Testis (tissue), 3 donors: ENCODE results near the gene METTL16. TPM values are rescaled to one million over a fixed set of nuclear protein-coding genes. Genes with fewer than 3 reads are reported as not detected.
"Not testable (repeated sequence)": the region's sequence is repeated elsewhere in the genome, so short reads cannot be mapped to it uniquely, and the experiment has no call there.

ENCODE experiments used
- DNase-seq: peaks from one replicate; pipeline ENCODE4 v3.0.0-alpha.2; 2019
- H3K27ac ChIP-seq, 2 donors: fragments of 200-600 bp; sonication (generic); one replicate each; pipeline ENCODE4 v1.5.1; 2019
- H3K27me3 ChIP-seq: fragments of 200-600 bp; sonication (generic); one replicate; pipeline ENCODE4 v1.5.1; 2019
- H3K36me3 ChIP-seq: fragments of 200-600 bp; sonication (generic); one replicate; pipeline ENCODE4 v1.5.1; 2017; ENCODE audit warnings: low read depth; ENCODE audit errors: missing control alignments
- H3K4me1 ChIP-seq: fragments of 200-600 bp; sonication (generic); one replicate; pipeline ENCODE4 v1.5.1; 2019
- H3K4me3 ChIP-seq, 2 donors: fragments of 200-600 bp; sonication (generic); one replicate each; pipeline ENCODE4 v1.5.1; 2017 to 2019
- H3K9me3 ChIP-seq: fragments of 200-600 bp; sonication (generic); one replicate; pipeline ENCODE4 v1.5.1; 2017
- POLR2A ChIP-seq: fragments of 450-650 bp; IDR thresholded peaks from one replicate; pipeline ENCODE4 v1.6.1; 2017; ENCODE audit warnings: antibody characterized with exemption, mild to moderate bottlenecking, moderate library complexity
- WGBS, 2 donors: methylation state at CpG; one replicate each; pipeline ENCODE4 v1.1.5; 2018; 5-methylcytosine and 5-hydroxymethylcytosine counted together
- intact Hi-C: fragments of 100-400 bp; cut with DNase I; formaldehyde crosslinking; loops from one replicate; pipeline ENCODE4 v1.15.1; 2023; ENCODE audit warnings: low total_unique reads
- polyA plus RNA-seq: library from polyadenylated mRNA; stranded (reverse); fragments of 350-450 nt; fragmentation: Illumina TruSeq; extraction: RNeasy Lipid Tissue Mini Kit (QIAGEN cat#74804); gene quantifications from one replicate; pipeline ENCODE4 v1.2.3, GENCODE V29; 2014; ENCODE audit warnings: low read depth, low replicate concordance; ENCODE audit not compliant: insufficient read depth
- total RNA-seq, 2 donors: library from RNA; depleted of rRNA; stranded (reverse); fragments of >200 nt; gene quantifications; one replicate each; pipeline ENCODE4 v1.2.3, GENCODE V29; 2016
- TF ChIP-seq, protein P1 (sequence below), 3 experiments: fragments of 450-650 bp in 2 of 3; fragments of 200-600 bp in 1 of 3; sonication (generic) in 1 of 3; IDR thresholded peaks; one replicate each; pipeline ENCODE4 v1.5.1; 2016 to 2019; ENCODE audit warnings: antibody characterized with exemption in 3 of 3, mild to moderate bottlenecking in 2 of 3, moderate library complexity in 1 of 3

METTL16 gene
- total and polyA plus RNA-seq, 3 donors from 2014 or later = 23.1 to 53.6 (median 42.7) TPM

DNA sequence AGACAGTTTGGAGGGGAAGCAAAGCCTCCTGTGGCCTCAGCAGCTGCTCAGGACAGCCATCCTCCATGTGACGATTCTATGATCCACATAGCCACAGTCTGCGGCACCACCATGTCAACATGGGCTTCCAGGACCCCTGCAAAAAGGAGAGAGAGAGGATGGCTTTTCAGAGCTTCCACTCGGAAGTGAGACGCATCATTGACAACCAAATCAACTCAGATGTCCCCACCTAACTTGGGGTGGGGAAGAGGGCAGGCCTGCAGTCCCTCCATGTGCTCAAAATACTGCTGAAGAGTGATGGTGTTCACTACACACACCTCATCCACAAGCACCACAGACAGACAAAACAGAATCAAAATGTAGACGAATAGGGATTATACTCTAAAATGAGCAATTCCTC is 5.9 kb upstream of the METTL16 start:
- Histone ChIP-seq H3K4me1 (peaks cover 2% of the 10 kb centered on the region), H3K4me3 (no peak overlapping the region), H3K36me3 (no peaks in the 10 kb centered on the region), H3K9me3 (no peaks in the 10 kb centered on the region), H3K27me3 (no peaks in the 10 kb centered on the region), H3K27ac (no peak overlapping the region)
- intact Hi-C loops = no loop called here
- 87 to 97% methylated on average over 5 of the region's 5 CpGs for WGBS, 2 donors
- TF ChIP-seq POLR2A = no peak
- no peak for DNase-seq

DNA sequence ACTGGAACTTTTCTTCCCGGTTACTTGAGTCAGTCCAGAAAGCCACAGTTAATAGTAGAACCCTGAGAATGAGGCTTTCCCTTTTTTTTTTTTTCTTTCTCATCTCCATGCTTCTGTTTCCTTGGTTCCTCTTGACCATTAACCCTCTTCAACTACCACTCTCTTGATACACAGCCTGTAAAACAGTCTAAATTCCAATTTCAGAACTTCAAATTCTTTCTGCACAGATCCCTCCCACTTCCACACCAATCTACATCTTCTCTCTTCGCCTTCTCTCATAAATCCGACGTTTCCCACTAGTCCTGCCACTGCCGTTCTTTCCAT is 588 bp downstream of the METTL16 start:
- TF ChIP-seq, protein P1, sequence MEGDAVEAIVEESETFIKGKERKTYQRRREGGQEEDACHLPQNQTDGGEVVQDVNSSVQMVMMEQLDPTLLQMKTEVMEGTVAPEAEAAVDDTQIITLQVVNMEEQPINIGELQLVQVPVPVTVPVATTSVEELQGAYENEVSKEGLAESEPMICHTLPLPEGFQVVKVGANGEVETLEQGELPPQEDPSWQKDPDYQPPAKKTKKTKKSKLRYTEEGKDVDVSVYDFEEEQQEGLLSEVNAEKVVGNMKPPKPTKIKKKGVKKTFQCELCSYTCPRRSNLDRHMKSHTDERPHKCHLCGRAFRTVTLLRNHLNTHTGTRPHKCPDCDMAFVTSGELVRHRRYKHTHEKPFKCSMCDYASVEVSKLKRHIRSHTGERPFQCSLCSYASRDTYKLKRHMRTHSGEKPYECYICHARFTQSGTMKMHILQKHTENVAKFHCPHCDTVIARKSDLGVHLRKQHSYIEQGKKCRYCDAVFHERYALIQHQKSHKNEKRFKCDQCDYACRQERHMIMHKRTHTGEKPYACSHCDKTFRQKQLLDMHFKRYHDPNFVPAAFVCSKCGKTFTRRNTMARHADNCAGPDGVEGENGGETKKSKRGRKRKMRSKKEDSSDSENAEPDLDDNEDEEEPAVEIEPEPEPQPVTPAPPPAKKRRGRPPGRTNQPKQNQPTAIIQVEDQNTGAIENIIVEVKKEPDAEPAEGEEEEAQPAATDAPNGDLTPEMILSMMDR (IDR thresholded peaks at IDR 0.05) = no peak
- TF ChIP-seq POLR2A = no peak
- H3K4me3 ChIP-seq = peak overlapping the region; percentile 83 to 86
- H3K27ac ChIP-seq = peak overlapping the region; percentile 89 to 95
- no peak for DNase-seq
- intact Hi-C loops = no loop called here
- peaks cover 20% of the 10 kb centered on the region for H3K4me1 ChIP-seq
- no peaks in the 10 kb centered on the region for H3K27me3 ChIP-seq
- H3K9me3 ChIP-seq = no peaks in the 10 kb centered on the region
- WGBS, 2 donors = 3 to 4% methylated on average over 5 of the region's 5 CpGs
- no peaks in the 10 kb centered on the region for H3K36me3 ChIP-seq

DNA sequence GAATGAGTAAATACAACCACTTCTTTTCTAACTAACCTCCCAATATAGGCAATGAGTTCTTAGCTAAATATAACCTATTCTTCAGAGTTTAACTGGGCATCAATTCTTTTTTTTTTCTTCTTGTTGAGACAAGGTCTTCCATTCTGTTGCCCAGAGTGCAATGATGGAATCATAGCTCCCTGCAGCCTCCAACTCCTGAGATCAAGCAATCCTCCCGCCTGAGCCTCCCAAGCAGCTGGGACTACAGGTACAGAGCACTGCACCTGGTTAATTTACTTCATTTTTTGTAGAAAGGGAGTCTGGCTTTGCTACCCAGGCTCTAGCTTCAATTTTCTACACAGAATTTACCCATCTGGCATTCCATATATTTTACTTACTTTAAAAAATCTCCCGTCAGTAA is 1.1 kb downstream of the METTL16 start:
- peak overlapping the region; percentile 89 to 95 for H3K27ac ChIP-seq
- TF ChIP-seq, protein P1 (IDR thresholded peaks at IDR 0.05) = no peak
- intact Hi-C loops = no loop called here
- DNase-seq = no peak
- H3K4me3 ChIP-seq = peak overlapping the region in 1 of 2 donors; percentile 83
- H3K4me1 ChIP-seq = peaks cover 20% of the 10 kb centered on the region
- 50 to 52% methylated on average over 2 of the region's 2 CpGs for WGBS, 2 donors
- no peaks in the 10 kb centered on the region for H3K27me3 ChIP-seq
- no peaks in the 10 kb centered on the region for H3K9me3 ChIP-seq
- no peaks in the 10 kb centered on the region for H3K36me3 ChIP-seq

DNA sequence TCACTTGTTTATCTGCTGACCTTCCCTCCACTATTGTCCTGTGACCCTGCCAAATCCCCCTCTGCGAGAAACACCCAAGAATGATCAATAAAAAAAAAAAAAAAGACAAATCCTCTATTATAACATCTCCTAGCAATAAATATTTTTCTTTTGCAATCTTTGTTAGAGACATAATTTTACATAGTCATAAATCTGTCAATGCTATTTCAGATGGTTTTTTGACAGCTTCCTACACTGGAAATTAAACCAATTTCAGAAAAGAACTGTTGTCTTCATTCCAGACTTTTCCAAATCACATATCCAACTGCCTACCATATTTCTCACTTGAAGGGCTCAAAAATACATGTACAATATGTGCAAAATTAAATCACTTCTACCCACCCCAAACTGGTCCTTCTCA is 3.7 kb downstream of the METTL16 start:
- H3K27ac ChIP-seq = no peak overlapping the region
- H3K9me3 ChIP-seq = no peaks in the 10 kb centered on the region
- no peaks in the 10 kb centered on the region for H3K27me3 ChIP-seq
- DNase-seq = no peak
- H3K4me1 ChIP-seq = peaks cover 20% of the 10 kb centered on the region
- H3K36me3 ChIP-seq = no peaks in the 10 kb centered on the region
- TF ChIP-seq POLR2A = no peak
- TF ChIP-seq, protein P1 (IDR thresholded peaks at IDR 0.05) = no peak
- H3K4me3 ChIP-seq = no peak overlapping the region
- 64 to 73% methylated on average over 1 of the region's 1 CpG for WGBS, 2 donors
- intact Hi-C loops = no loop called here

DNA sequence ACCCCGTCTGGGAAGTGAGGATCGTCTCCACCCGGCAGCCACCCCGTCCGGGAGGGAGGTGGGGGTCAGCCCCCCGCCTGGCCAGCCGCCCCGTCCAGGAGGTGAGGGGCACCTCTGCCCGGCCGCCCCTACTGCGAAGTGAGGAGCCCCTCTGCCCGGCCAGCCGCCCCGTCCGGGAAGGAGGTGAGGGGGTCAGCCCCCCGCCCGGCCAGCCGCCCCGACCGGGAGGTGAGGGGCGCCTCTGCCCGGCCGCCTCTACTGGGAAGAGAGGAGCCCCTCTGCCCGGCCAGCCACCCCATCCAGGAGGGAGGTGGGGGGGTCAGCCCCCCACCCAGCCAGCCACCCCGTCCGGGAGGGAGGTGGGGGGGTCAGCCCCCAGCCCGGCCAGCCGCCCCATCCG is 4.7 kb downstream of the METTL16 start:
- intact Hi-C loops, H3K4me3 ChIP-seq, H3K36me3 ChIP-seq, H3K9me3 ChIP-seq, H3K27me3 ChIP-seq, DNase-seq, H3K27ac ChIP-seq: not testable (repeated sequence)
- 93% methylated on average over 5 of the region's 29 CpGs; no CpG with 5 or more reads in 1 of the 2 donors for WGBS, 2 donors
- H3K4me1 ChIP-seq = peaks cover 17% of the 10 kb centered on the region

DNA sequence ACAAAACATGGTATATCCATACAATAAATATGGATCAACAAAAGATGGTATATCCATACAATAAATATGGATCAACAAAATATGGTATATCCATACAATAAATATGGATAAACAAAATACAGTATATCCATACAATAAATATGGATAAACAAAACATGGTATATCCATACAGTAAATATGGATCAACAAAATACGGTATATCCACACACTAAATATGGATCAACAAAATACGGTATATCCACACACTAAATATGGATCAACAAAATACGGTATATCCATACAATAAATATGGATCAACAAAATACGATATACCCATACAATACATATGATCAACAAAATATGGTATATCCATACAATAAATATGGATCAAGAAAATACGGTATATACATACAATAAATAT is 8.1 kb downstream of the METTL16 start:
- DNase-seq = no peak
- intact Hi-C loops = no loop called here
- no peaks in the 10 kb centered on the region for H3K9me3 ChIP-seq
- H3K27ac ChIP-seq = no peak overlapping the region
- WGBS, 2 donors = 76 to 78% methylated on average over 5 of the region's 5 CpGs
- no peaks in the 10 kb centered on the region for H3K36me3 ChIP-seq
- no peak overlapping the region for H3K4me3 ChIP-seq
- TF ChIP-seq, protein P1 (IDR thresholded peaks at IDR 0.05) = no peak
- no peak for TF ChIP-seq POLR2A
- no peaks in the 10 kb centered on the region for H3K27me3 ChIP-seq
- peaks cover under 1% of the 10 kb centered on the region for H3K4me1 ChIP-seq
